SK-MEL-5 (cell line): ENCODE measurements around the gene ZFP92. TPM values are rescaled to one million over a fixed set of nuclear protein-coding genes. Genes with fewer than 3 reads are reported as not detected.
A peak's percentile ranks its signal among the peaks of the same experiment; 100 is the strongest.

ENCODE experiments used
- DNase-seq: peaks from one replicate; pipeline ENCODE4 v3.0.0-alpha.2; 2016; ENCODE audit warnings: low read depth, low spot score
- in situ Hi-C: cut with HindIII; loops from 2 replicates; pipeline ENCODE4 v1.10.0; 2016; ENCODE audit warnings: low sequenced_read_pairs, high pct_unique_total_duplicates, low pct_unique_long_range_greater_than_20kb
- total RNA-seq: library from RNA; depleted of rRNA; stranded (reverse); fragments of >200 nt; shearing (Covaris generic); gene quantifications from 2 replicates; pipeline ENCODE4 v1.2.3, GENCODE V29; 2014

ZFP92 gene
- total RNA-seq, 1 experiment from 2014 or later, result 0.53 TPM

GRCh38 chrX:153416781-153417450, 5.6 kb downstream of the ZFP92 start:
- in situ Hi-C loops, result no loop called here
- peak; percentile 13 for DNase-seq

- no peak for DNase-seq
- in situ Hi-C loops, result no loop called here
Observed at GRCh38 chrX:153417637-153418036, 6.4 kb downstream of the ZFP92 start.

- DNase-seq, result no peak
- in situ Hi-C loops, result no loop called here
Observed at GRCh38 chrX:153420851-153421599, 9.8 kb downstream of the ZFP92 start.

GRCh38 chrX:153421856-153422255, 10.6 kb downstream of the ZFP92 start:
- in situ Hi-C loops, result no loop called here
- DNase-seq, result no peak

- in situ Hi-C loops, result no loop called here
- no peak for DNase-seq
Observed at GRCh38 chrX:153423652-153424051, 12.4 kb downstream of the ZFP92 start.

GRCh38 chrX:153426204-153426603, 14.9 kb downstream of the ZFP92 start:
- no peak for DNase-seq
- in situ Hi-C loops, result no loop called here

GRCh38 chrX:153430796-153431195, 19.5 kb downstream of the ZFP92 start:
- no peak for DNase-seq
- in situ Hi-C loops, result no loop called here

- DNase-seq, result no peak
- in situ Hi-C loops, result no loop called here
Observed at GRCh38 chrX:153433161-153433680, 21.9 kb downstream of the ZFP92 start.

GRCh38 chrX:153433781-153434285, 22.6 kb downstream of the ZFP92 start:
- in situ Hi-C loops, result no loop called here
- DNase-seq, result no peak

GRCh38 chrX:153434801-153435200, 23.5 kb downstream of the ZFP92 start:
- DNase-seq, result no peak
- in situ Hi-C loops, result no loop called here

- no peak for DNase-seq
- in situ Hi-C loops, result no loop called here
Observed at GRCh38 chrX:153435845-153436244, 24.6 kb downstream of the ZFP92 start.

GRCh38 chrX:153438532-153438931, 27.3 kb downstream of the ZFP92 start:
- in situ Hi-C loops, result no loop called here
- DNase-seq, result peak; percentile 56

GRCh38 chrX:153439977-153440376, 28.7 kb downstream of the ZFP92 start:
- no peak for DNase-seq
- in situ Hi-C loops, result no loop called here

GRCh38 chrX:153440556-153441135, 29.4 kb downstream of the ZFP92 start:
- in situ Hi-C loops, result no loop called here
- DNase-seq, result no peak

- DNase-seq, result no peak
- in situ Hi-C loops, result no loop called here
Observed at GRCh38 chrX:153441296-153441695, 30.0 kb downstream of the ZFP92 start.

- in situ Hi-C loops, result no loop called here
- DNase-seq, result no peak
Observed at GRCh38 chrX:153441981-153442380, 30.7 kb downstream of the ZFP92 start.

- no peak for DNase-seq
- in situ Hi-C loops, result no loop called here
Observed at GRCh38 chrX:153442463-153442862, 31.2 kb downstream of the ZFP92 start.

- no peak for DNase-seq
Observed at GRCh38 chrX:153443476-153444332, 32.4 kb downstream of the ZFP92 start.

More at GRCh38 chrX:153443476-153444332, 32.4 kb downstream of the ZFP92 start:
- in situ Hi-C loops, result no loop called here
